ENCODE results near the gene ATP5F1B.

Gene ATP5F1B

DNA sequence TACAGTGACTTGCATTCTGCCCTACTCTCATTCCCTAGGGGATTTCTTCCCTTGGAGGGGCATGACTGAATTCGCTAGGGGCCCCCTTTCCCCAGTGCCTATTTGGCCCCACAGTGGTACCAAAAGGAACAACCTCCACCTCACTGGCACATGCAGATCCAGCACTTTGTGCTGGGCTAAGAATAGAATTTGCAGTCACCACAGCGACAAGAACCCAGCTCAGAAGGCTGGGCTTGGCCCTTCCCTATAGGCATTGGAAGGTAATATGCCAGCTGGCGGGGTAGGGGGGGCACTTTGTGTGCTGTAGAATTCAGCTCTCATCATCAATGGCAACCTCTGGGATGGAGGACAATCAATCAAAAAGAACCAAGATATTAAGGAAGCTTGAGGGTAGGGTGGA is 29.5 kb downstream of the ATP5F1B start:
- DNase-seq, result no peak

DNA sequence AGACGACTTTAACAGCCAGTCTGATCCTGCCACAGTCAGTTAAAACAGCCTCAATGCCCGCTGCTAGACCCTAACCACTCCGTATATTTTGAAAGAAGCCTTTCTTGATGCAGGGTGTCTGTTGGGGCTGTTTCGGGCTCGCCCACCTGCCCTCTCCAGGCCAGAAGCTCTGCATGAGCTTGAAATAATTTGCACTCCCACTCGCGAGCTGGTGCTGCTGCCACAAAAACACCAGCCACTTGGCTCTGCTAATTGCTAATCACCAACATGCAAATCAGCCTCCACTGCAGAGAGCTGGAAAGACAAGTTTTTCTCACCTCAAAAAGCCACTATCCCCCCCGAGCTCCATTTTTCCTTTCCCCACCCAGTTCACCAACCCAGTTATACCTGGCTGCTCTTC is 31.2 kb downstream of the ATP5F1B start:
- DNase-seq, result no peak

GRCh38 chr12:56604355-56604754 is 41.4 kb downstream of the ATP5F1B start:
- no peak for DNase-seq

GRCh38 chr12:56602239-56602638 is 43.5 kb downstream of the ATP5F1B start:
- no peak for DNase-seq

- peak in 1 of 2 experiments; percentile 7 for DNase-seq
These were observed 44.3 kb downstream of the ATP5F1B start for GRCh38 chr12:56601503-56601902.

DNA sequence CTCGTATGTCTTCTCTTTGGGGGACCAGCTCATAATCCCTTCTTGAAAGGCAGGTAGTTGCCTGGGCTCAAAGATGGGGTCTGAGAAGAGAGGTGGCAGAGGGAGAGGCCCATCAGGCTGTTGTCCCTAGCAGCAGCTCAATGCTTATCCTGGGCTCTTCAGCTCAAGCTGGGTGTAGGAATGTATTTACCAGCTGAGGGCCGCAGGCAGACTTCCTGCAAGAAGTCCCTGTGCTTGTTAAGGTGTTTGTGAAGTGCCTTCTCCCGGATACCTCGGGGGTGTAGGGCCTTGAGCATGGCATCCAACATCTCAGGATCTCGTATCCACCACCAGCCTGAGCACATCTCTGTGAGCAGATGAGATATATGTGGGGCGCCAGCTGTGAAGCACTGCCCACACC is 45.0 kb downstream of the ATP5F1B start:
- no peak for DNase-seq

DNA sequence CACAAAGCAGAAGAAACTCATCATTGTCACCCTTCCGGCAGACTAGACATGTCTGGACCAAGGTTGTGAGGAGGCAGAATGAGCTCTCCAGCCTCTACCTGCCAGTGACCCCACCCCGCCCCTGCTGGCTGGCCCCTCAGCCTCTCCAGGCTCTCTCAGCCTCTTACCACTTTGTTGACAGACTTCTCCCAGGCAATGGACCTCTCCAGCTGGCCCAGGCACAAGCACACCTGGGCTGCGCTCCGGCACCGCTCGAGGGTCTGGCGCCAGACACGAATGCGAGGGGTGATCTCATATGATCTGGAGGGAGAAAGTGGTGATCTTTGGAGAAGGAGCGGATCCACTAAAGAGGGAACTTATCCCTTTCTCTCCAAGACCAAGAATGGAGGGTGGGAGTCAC is 46.0 kb downstream of the ATP5F1B start:
- DNase-seq, result no peak

- no peak for DNase-seq
These were observed 46.7 kb downstream of the ATP5F1B start for GRCh38 chr12:56599041-56599440.

DNA sequence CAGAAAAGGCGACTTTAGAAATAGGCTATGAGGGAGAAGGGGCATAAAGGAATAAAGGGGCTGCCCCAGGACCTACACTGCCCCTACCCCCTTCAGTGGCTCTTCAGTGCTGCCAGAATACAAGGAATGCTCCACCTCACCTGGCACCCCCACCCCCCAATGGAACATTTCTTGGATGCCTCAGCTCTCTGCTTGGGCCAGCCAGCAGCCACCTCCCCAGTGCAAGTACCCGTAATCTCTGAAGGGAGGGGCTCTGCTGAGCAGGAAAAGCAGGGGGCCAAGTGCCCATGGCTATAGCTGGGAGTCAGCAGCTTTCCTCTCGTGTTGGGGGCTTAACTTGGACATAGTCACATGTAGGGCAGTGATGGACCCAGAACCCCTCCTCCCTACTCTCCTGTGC is 49.0 kb downstream of the ATP5F1B start:
- DNase-seq, result no peak

- DNase-seq, result peak; percentile 41 to 57
These were observed 51.7 kb downstream of the ATP5F1B start for GRCh38 chr12:56593909-56594621.

DNA sequence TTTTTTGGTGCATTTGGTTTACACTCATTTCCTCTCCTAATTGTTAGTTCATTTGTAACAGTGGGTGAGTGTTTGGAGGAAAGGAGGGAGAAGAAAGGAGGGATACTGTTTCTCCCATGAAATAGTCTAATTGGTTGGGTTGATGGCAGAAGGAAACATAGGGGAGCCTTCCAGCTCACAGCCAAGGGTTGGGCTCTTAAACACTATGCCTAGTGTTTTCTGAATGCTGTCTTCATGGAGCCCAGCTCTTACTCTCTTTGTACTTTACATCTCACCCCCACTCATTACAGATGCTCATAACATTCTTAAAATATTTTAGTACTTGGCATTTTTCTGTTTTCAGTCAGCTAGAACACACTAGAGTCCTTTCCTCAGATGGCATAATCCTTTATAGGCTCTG is 53.8 kb downstream of the ATP5F1B start:
- no peak for DNase-seq

GRCh38 chr12:56591126-56591525 is 54.7 kb downstream of the ATP5F1B start:
- DNase-seq, result peak; percentile 74 to 88

DNA sequence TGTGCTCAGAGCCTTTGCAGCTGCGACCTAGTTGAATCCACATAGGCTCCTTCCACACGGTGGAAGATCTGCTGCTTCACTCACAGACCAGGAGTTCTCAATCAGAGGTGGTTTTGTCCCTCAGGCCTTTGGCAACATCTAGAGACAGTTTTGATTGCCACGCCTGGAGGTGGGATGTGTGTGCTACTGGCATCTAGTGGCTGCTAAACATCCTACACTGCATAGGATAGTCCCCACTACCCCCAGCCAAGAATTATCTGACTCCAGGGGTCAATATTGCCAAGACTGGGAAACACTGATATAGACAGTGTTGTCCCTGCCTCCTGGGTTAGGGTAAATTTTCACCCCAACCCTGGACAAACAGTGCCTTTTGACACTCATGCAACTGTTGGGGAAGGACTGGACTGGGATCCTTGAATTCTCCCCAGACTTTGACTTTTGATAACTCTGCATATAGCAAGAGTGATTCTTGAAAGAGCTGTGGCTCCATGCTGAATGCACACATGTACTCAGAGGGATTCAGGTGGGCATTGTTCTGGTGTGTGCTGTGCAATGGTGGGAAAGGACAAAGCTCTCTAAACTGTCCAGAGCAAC is 55.5 kb downstream of the ATP5F1B start:
- peak in 1 of 2 experiments; percentile 32 for DNase-seq

- DNase-seq, result no peak
These were observed 56.0 kb downstream of the ATP5F1B start for GRCh38 chr12:56589783-56590182.

Data from NCI-H524 (cell line).